Transverse colon (tissue), 4 donors: Measurements from ENCODE around the gene GAMT. TPM values are rescaled to one million over a fixed set of nuclear protein-coding genes. Genes with fewer than 3 reads are reported as not detected.
A peak's percentile ranks its signal among the peaks of the same experiment; 100 is the strongest.

Source experiments
- DNase-seq: peaks from one replicate; pipeline ENCODE4 v3.0.0-alpha.2; 2019
- H3K27ac ChIP-seq, 4 donors: fragments of 200-600 bp; sonication (generic); 2 replicates each; pipeline ENCODE4 v1.5.1; 2016 to 2018; ENCODE audit warnings: inconsistent platforms in 4 of 4
- H3K27me3 ChIP-seq: fragments of 200-600 bp; sonication (generic); 2 replicates; pipeline ENCODE4 v1.5.1; 2017; ENCODE audit warnings: inconsistent platforms
- H3K36me3 ChIP-seq, 4 donors: fragments of 200-600 bp; sonication (generic); 2 replicates each; pipeline ENCODE4 v1.5.1; 2017 to 2019; ENCODE audit warnings: inconsistent platforms in 4 of 4
- H3K4me1 ChIP-seq, 4 donors: fragments of 200-600 bp; sonication (generic); 2 replicates each; pipeline ENCODE4 v1.5.1; 2017 to 2020; ENCODE audit warnings: inconsistent platforms in 4 of 4
- H3K4me3 ChIP-seq, 4 donors: fragments of 200-600 bp; sonication (generic); 1 replicate in 1 of 4; 2 replicates in 3 of 4; pipeline versions ENCODE4 v1.5.1 to v1.6.1; 2017 to 2019; ENCODE audit warnings: inconsistent platforms in 4 of 4
- H3K9me3 ChIP-seq, 2 donors: fragments of 200-600 bp; sonication (generic); 2 replicates each; pipeline ENCODE4 v1.5.1; 2017 to 2019; ENCODE audit warnings: inconsistent platforms in 2 of 2
- EP300 ChIP-seq: sonication (generic); formaldehyde crosslinking; IDR thresholded peaks from one replicate; pipeline ENCODE4 v1.6.1; 2017; ENCODE audit warnings: antibody characterized with exemption, low read depth
- POLR2A ChIP-seq: fragments of 450-650 bp; IDR thresholded peaks from one replicate; pipeline ENCODE4 v1.6.1; 2016; ENCODE audit warnings: antibody characterized with exemption, mild to moderate bottlenecking, moderate library complexity
- POLR2AphosphoS5 ChIP-seq, 3 donors: sonication (generic); formaldehyde crosslinking; IDR thresholded peaks; one replicate each; pipeline ENCODE4 v1.6.1; 2016; ENCODE audit warnings: antibody characterized with exemption in 3 of 3
- WGBS, 2 donors: methylation state at CpG; one replicate each; pipeline ENCODE4 v1.1.5; 2018; ENCODE audit warnings: low coverage in 1 of 2; 5-methylcytosine and 5-hydroxymethylcytosine counted together
- in situ Hi-C, 4 donors: fragments of 200-750 bp; cut with MboI; loops; one replicate each; pipeline versions ENCODE4 v1.15.0 to v1.15.1; 2017; ENCODE audit warnings: low sequenced_read_pairs in 3 of 4, low pct_ligation_motif_present in 1 of 4, low pct_unique_long_range_greater_than_20kb in 1 of 4
- intact Hi-C: fragments of 100-400 bp; cut with DNase I; formaldehyde crosslinking; loops from one replicate; pipeline ENCODE4 v1.15.1; 2023; ENCODE audit warnings: low total_unique reads
- total RNA-seq, 4 donors: library from RNA; depleted of rRNA; stranded (reverse); fragments of >200 nt; gene quantifications; one replicate each; pipeline ENCODE4 v1.1.0, GENCODE V29; 2016
- TF ChIP-seq, protein P1 (sequence below), 5 experiments: fragments of 200-600 bp in 3 of 5; fragments of 450-650 bp in 2 of 5; sonication (generic) in 3 of 5; IDR thresholded peaks; 1 replicate in 2 of 5; 2 replicates in 3 of 5; pipeline ENCODE4 v1.5.1; 2016 to 2017; ENCODE audit warnings: antibody characterized with exemption in 5 of 5, inconsistent platforms in 3 of 5, mild to moderate bottlenecking in 2 of 5, moderate library complexity in 1 of 5

Gene GAMT
- total RNA-seq, 4 donors from 2014 or later = 1.4 to 4.4 (median 2.9) TPM

DNA sequence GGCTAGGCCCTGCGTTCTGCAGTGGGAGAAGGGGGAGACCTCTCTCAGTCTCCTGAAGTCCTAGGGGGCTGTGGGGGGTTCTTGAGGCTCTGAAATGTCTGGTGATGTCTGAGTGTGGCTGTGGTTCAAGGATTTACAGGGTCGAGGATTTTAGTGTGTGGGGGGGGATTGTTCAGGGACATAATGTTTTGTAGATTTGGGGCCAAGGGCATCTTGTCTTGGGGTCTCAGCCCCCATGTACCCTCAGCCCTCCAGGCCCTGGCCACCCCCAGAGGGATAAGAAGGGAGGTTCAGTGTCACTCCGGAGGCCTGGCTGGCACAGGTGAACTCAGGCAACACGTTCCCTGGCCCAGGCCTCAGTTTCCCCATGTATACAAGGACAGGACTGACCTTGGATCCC lies 46.2 kb upstream of the GAMT start:
- TF ChIP-seq, protein P1, sequence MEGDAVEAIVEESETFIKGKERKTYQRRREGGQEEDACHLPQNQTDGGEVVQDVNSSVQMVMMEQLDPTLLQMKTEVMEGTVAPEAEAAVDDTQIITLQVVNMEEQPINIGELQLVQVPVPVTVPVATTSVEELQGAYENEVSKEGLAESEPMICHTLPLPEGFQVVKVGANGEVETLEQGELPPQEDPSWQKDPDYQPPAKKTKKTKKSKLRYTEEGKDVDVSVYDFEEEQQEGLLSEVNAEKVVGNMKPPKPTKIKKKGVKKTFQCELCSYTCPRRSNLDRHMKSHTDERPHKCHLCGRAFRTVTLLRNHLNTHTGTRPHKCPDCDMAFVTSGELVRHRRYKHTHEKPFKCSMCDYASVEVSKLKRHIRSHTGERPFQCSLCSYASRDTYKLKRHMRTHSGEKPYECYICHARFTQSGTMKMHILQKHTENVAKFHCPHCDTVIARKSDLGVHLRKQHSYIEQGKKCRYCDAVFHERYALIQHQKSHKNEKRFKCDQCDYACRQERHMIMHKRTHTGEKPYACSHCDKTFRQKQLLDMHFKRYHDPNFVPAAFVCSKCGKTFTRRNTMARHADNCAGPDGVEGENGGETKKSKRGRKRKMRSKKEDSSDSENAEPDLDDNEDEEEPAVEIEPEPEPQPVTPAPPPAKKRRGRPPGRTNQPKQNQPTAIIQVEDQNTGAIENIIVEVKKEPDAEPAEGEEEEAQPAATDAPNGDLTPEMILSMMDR (IDR thresholded peaks at IDR 0.05) = no peak
- TF ChIP-seq POLR2AphosphoS5 (IDR thresholded peaks at IDR 0.05) (no peak), EP300 (no peak), POLR2A (no peak)
- Histone ChIP-seq H3K9me3 (no peaks in the 10 kb centered on the region), H3K27ac (no peak overlapping the region), H3K4me3 (no peak overlapping the region), H3K4me1 (peaks cover 9 to 25% (median 22%) of the 10 kb centered on the region in 4 donors), H3K36me3 (peaks cover 0 to 1% (median 0%) of the 10 kb centered on the region in 4 donors), H3K27me3 (peaks cover 73% of the 10 kb centered on the region)
- intact Hi-C loops (loop anchor here (10.0 kb wide), 1 partner anchor 153 kb away; no protein-coding TSS in a partner anchor), in situ Hi-C loops (no loop called here)
- WGBS, 2 donors = 15% methylated on average over 4 of the region's 4 CpGs; no CpG with 5 or more reads in 1 of the 2 donors
- DNase-seq = no peak

- no peak overlapping the region for H3K27ac ChIP-seq
- intact Hi-C loops (loop anchor here (10.0 kb wide), 1 partner anchor 152 kb away; no protein-coding TSS in a partner anchor), in situ Hi-C loops (no loop called here)
- peaks cover 9 to 25% (median 22%) of the 10 kb centered on the region in 4 donors for H3K4me1 ChIP-seq
- 9% methylated on average over 36 of the region's 63 CpGs; no CpG with 5 or more reads in 1 of the 2 donors for WGBS, 2 donors
- H3K9me3 ChIP-seq = no peaks in the 10 kb centered on the region
- no peak for DNase-seq
- TF ChIP-seq POLR2AphosphoS5 (IDR thresholded peaks at IDR 0.05) (no peak), POLR2A (no peak), EP300 (no peak)
- TF ChIP-seq, protein P1 (IDR thresholded peaks at IDR 0.05) = no peak
- H3K27me3 ChIP-seq = peaks cover 67% of the 10 kb centered on the region
- peak overlapping the region in 1 of 4 donors; percentile 43 for H3K4me3 ChIP-seq
- H3K36me3 ChIP-seq = peaks cover 0 to 7% (median 0%) of the 10 kb centered on the region in 4 donors
These were observed 45.6 kb upstream of the GAMT start for GRCh38 chr19:1446713-1447481.

DNA sequence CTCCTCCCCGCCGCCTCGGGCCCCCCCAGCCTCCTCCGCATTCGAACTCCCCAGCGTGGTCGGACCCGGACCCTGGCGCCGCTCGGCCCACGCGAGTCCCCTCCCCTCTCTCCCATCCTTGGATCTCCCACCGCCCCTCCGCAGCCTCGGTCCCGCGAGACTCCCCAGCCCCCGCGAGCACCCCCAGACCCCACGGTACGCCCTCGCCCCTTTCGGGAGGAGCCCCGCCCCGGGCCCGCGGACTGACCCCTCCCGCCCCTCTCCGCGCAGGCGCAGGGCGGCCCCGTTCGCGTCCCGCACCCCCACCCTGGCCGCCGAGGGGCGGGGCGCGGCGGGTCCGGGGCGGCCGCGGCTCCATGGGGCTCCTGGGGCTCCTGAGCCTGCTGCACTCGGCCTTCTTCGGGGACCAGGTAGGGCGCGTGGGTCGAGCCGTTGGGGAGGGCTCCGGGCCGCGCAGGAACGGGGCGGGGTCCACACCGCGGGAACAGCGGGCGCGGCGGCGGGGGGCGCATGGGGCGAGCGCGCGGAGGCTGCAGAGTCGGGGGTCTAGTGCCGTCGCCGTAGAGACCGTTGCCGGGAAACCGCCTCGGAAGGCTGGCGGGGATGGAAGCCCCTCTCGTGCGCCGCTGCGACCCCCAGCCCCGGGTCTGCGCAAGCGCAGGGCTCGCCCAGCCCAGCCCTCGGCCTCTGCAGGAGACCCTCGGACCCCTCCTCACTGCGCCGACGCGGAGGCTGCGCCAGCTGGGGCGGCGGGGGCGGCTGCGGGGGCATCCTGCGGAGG lies 44.8 kb upstream of the GAMT start:
- intact Hi-C loops = loop anchor here (10.0 kb wide), 1 partner anchor 151 kb away; no protein-coding TSS in a partner anchor
- peaks cover 60% of the 10 kb centered on the region for H3K27me3 ChIP-seq
- H3K4me1 ChIP-seq = peaks cover 9 to 25% (median 22%) of the 10 kb centered on the region in 4 donors
- no peak overlapping the region for H3K27ac ChIP-seq
- no peaks in the 10 kb centered on the region for H3K9me3 ChIP-seq
- peak overlapping the region in 2 of 4 donors; percentile 26 to 43 for H3K4me3 ChIP-seq
- 10% methylated on average over 27 of the region's 99 CpGs; no CpG with 5 or more reads in 1 of the 2 donors for WGBS, 2 donors
- H3K36me3 ChIP-seq = peaks cover 0 to 12% (median 3%) of the 10 kb centered on the region in 4 donors
- TF ChIP-seq POLR2AphosphoS5 (IDR thresholded peaks at IDR 0.05) (no peak), POLR2A (no peak), EP300 (no peak)
- TF ChIP-seq, protein P1 (IDR thresholded peaks at IDR 0.05) = no peak
- no peak for DNase-seq
- in situ Hi-C loops = no loop called here
